ENCODE measurements around the gene ACVR1. TPM values are rescaled to one million over a fixed set of nuclear protein-coding genes. Genes with fewer than 3 reads are reported as not detected.
A peak's percentile ranks its signal among the peaks of the same experiment; 100 is the strongest.

The ACVR1 gene
- total and polyA plus RNA-seq, 9 of the 15 experiments (the other 6 are each of a cell fraction or from before 2014, with no cell fraction given) = 3.8 to 14.3 (median 6.9) TPM

DNA sequence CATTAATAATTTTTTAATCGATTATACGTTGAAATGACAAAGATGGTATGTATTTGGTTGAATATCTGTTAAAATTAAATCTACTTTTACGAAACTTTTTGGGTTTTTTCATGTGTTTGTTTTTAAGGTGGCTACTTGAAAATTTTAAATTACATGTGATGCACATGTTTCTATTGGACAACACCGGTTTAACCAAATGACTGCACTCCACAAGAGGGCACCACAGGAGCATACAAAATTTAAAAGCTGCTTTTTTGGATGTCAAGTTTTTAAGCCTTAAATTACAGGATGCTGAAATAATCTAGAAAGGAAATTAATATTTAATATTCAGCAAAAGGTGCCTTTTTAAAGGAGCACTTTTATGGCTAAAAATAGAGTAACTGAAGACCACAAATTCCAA is 98.7 kb downstream of the ACVR1 start (continued):
- TF ChIP-seq, protein P1, sequence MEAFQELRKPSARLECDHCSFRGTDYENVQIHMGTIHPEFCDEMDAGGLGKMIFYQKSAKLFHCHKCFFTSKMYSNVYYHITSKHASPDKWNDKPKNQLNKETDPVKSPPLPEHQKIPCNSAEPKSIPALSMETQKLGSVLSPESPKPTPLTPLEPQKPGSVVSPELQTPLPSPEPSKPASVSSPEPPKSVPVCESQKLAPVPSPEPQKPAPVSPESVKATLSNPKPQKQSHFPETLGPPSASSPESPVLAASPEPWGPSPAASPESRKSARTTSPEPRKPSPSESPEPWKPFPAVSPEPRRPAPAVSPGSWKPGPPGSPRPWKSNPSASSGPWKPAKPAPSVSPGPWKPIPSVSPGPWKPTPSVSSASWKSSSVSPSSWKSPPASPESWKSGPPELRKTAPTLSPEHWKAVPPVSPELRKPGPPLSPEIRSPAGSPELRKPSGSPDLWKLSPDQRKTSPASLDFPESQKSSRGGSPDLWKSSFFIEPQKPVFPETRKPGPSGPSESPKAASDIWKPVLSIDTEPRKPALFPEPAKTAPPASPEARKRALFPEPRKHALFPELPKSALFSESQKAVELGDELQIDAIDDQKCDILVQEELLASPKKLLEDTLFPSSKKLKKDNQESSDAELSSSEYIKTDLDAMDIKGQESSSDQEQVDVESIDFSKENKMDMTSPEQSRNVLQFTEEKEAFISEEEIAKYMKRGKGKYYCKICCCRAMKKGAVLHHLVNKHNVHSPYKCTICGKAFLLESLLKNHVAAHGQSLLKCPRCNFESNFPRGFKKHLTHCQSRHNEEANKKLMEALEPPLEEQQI (IDR thresholded peaks at IDR 0.05) = no peak
- TF ChIP-seq TGIF2 (CRISPR knock-in tag; IDR thresholded peaks at IDR 0.05) (no peak), KDM4B (IDR thresholded peaks at IDR 0.05; ENCODE audit: borderline replicate concordance in 2 of 2, low read depth in 1 of 2) (no peak), RBM25 (IDR thresholded peaks at IDR 0.05; ENCODE audit: low read depth, low read length, severe bottlenecking) (peak; percentile 21), SMC3 (conservative IDR thresholded peaks at IDR 0.05; ENCODE audit: insufficient read depth, low read depth, low read length) (peak; percentile 82)
- TF ChIP-seq, protein P2, sequence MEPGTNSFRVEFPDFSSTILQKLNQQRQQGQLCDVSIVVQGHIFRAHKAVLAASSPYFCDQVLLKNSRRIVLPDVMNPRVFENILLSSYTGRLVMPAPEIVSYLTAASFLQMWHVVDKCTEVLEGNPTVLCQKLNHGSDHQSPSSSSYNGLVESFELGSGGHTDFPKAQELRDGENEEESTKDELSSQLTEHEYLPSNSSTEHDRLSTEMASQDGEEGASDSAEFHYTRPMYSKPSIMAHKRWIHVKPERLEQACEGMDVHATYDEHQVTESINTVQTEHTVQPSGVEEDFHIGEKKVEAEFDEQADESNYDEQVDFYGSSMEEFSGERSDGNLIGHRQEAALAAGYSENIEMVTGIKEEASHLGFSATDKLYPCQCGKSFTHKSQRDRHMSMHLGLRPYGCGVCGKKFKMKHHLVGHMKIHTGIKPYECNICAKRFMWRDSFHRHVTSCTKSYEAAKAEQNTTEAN (CRISPR knock-in tag; IDR thresholded peaks at IDR 0.05) = no peak
- TF ChIP-seq, protein P3, sequence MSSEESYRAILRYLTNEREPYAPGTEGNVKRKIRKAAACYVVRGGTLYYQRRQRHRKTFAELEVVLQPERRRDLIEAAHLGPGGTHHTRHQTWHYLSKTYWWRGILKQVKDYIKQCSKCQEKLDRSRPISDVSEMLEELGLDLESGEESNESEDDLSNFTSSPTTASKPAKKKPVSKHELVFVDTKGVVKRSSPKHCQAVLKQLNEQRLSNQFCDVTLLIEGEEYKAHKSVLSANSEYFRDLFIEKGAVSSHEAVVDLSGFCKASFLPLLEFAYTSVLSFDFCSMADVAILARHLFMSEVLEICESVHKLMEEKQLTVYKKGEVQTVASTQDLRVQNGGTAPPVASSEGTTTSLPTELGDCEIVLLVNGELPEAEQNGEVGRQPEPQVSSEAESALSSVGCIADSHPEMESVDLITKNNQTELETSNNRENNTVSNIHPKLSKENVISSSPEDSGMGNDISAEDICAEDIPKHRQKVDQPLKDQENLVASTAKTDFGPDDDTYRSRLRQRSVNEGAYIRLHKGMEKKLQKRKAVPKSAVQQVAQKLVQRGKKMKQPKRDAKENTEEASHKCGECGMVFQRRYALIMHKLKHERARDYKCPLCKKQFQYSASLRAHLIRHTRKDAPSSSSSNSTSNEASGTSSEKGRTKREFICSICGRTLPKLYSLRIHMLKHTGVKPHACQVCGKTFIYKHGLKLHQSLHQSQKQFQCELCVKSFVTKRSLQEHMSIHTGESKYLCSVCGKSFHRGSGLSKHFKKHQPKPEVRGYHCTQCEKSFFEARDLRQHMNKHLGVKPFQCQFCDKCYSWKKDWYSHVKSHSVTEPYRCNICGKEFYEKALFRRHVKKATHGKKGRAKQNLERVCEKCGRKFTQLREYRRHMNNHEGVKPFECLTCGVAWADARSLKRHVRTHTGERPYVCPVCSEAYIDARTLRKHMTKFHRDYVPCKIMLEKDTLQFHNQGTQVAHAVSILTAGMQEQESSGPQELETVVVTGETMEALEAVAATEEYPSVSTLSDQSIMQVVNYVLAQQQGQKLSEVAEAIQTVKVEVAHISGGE (CRISPR knock-in tag; IDR thresholded peaks at IDR 0.05) = no peak

All from K562 (cell line).